ENCODE measurements around the gene EFCAB14. TPM values are rescaled to one million over a fixed set of nuclear protein-coding genes. Genes with fewer than 3 reads are reported as not detected.

EFCAB14 gene
- total and polyA plus RNA-seq, 10 of the 15 experiments (the other 5 are each of a cell fraction or from before 2014, with no cell fraction given), result 7.8 to 66.0 (median 41.6) TPM

- ChIA-PET POLR2A (interaction anchor here (0.9 to 2.3 kb wide), 2 partner anchors 19 to 20 kb away, joined by 3 to 5 read pairs; no protein-coding TSS in a partner anchor), SMC1A (ENCODE audit: uncharacterized antibody, unreplicated experiment) (interaction anchor here (1.5 to 2.3 kb wide), 3 partner anchors 11 to 80 kb away, joined by 4 to 8 read pairs (median 5); partner anchors contain the start of gene MOB3C), RAD21 (ENCODE audit: unreplicated experiment) (no interaction called here), CTCF (interaction anchor here (1.6 kb wide), 1 partner anchor 13 kb away, joined by 3 read pairs; no protein-coding TSS in a partner anchor)
- Histone ChIP-seq H3K36me3 (ENCODE audit: control insufficient read depth in 2 of 2, insufficient read depth in 2 of 2, low read length in 1 of 2) (peaks cover 11 to 24% of the 10 kb centered on the region in 2 experiments), H2AFZ (ENCODE audit: control insufficient read depth, low read depth, low read length) (no peak overlapping the region), H4K20me1 (ENCODE audit: control insufficient read depth, insufficient read depth) (no peaks in the 10 kb centered on the region), H3K4me2 (ENCODE audit: control insufficient read depth, insufficient read depth) (no peak overlapping the region), H3K27ac (ENCODE audit: control insufficient read depth, insufficient read depth) (no peak overlapping the region), H3K9me3 (replicated peaks; ENCODE audit: control insufficient read depth, insufficient read depth, low read length) (no peaks in the 10 kb centered on the region), H3K4me3 (no peak overlapping the region), H3K27me3 (replicated peaks in 1 of 2; ENCODE audit: control insufficient read depth in 2 of 2, insufficient read depth in 2 of 2, low read length in 1 of 2) (no peaks in the 10 kb centered on the region), H3K79me2 (ENCODE audit: control insufficient read depth, insufficient read depth, low read length) (no peaks in the 10 kb centered on the region), H3K4me1 (ENCODE audit: control insufficient read depth, insufficient read depth, low read length) (no peaks in the 10 kb centered on the region), H3K9ac (ENCODE audit: control insufficient read depth, insufficient read depth, low read length) (no peak overlapping the region)
- intact Hi-C loops (cut with micrococcal nuclease; ENCODE audit: unreplicated experiment) (no loop called here), in situ Hi-C loops (cut with MboI) (no loop called here)
- no TSS peak for BruUV-seq (replicated peaks)
- DNase-seq (ENCODE audit: low read depth, low spot score) (no peak), FAIRE-seq (no peak), ATAC-seq (no peak)
- WGBS (ENCODE audit: insufficient coverage, insufficient replicate concordance, low lambda C conversion rate, missing lambda C conversion rate), result 95% methylated on average over 2 of the region's 2 CpGs
- TF ChIP-seq HDGF (IDR thresholded peaks at IDR 0.05) (no peak), SMC3 (IDR thresholded peaks at IDR 0.05; ENCODE audit: borderline replicate concordance, low read length) (no peak), PAX8 (IDR thresholded peaks at IDR 0.05) (no peak), BCL3 (IDR thresholded peaks at IDR 0.05; ENCODE audit: borderline replicate concordance, insufficient read depth, low read depth, low read length, poor library complexity, severe bottlenecking) (no peak), BCLAF1 (IDR thresholded peaks at IDR 0.05) (no peak), BACH1 (IDR thresholded peaks at IDR 0.05; ENCODE audit: borderline replicate concordance) (no peak), CHD4 (IDR thresholded peaks at IDR 0.05) (no peak), NR2C2 (IDR thresholded peaks at IDR 0.05; ENCODE audit: borderline replicate concordance, control insufficient read depth, insufficient read length, low read depth) (no peak), MEF2A (IDR thresholded peaks at IDR 0.05; ENCODE audit: insufficient read depth, low read depth, low read length) (no peak)
- TF ChIP-seq, protein P1, sequence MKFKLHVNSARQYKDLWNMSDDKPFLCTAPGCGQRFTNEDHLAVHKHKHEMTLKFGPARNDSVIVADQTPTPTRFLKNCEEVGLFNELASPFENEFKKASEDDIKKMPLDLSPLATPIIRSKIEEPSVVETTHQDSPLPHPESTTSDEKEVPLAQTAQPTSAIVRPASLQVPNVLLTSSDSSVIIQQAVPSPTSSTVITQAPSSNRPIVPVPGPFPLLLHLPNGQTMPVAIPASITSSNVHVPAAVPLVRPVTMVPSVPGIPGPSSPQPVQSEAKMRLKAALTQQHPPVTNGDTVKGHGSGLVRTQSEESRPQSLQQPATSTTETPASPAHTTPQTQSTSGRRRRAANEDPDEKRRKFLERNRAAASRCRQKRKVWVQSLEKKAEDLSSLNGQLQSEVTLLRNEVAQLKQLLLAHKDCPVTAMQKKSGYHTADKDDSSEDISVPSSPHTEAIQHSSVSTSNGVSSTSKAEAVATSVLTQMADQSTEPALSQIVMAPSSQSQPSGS (IDR thresholded peaks at IDR 0.05; ENCODE audit: low read length), result no peak
- TF ChIP-seq, protein P2, sequence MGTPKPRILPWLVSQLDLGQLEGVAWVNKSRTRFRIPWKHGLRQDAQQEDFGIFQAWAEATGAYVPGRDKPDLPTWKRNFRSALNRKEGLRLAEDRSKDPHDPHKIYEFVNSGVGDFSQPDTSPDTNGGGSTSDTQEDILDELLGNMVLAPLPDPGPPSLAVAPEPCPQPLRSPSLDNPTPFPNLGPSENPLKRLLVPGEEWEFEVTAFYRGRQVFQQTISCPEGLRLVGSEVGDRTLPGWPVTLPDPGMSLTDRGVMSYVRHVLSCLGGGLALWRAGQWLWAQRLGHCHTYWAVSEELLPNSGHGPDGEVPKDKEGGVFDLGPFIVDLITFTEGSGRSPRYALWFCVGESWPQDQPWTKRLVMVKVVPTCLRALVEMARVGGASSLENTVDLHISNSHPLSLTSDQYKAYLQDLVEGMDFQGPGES (IDR thresholded peaks at IDR 0.05), result no peak
- TF ChIP-seq, protein P3, sequence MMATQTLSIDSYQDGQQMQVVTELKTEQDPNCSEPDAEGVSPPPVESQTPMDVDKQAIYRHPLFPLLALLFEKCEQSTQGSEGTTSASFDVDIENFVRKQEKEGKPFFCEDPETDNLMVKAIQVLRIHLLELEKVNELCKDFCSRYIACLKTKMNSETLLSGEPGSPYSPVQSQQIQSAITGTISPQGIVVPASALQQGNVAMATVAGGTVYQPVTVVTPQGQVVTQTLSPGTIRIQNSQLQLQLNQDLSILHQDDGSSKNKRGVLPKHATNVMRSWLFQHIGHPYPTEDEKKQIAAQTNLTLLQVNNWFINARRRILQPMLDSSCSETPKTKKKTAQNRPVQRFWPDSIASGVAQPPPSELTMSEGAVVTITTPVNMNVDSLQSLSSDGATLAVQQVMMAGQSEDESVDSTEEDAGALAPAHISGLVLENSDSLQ (IDR thresholded peaks at IDR 0.05), result no peak
- TF ChIP-seq, protein P4, sequence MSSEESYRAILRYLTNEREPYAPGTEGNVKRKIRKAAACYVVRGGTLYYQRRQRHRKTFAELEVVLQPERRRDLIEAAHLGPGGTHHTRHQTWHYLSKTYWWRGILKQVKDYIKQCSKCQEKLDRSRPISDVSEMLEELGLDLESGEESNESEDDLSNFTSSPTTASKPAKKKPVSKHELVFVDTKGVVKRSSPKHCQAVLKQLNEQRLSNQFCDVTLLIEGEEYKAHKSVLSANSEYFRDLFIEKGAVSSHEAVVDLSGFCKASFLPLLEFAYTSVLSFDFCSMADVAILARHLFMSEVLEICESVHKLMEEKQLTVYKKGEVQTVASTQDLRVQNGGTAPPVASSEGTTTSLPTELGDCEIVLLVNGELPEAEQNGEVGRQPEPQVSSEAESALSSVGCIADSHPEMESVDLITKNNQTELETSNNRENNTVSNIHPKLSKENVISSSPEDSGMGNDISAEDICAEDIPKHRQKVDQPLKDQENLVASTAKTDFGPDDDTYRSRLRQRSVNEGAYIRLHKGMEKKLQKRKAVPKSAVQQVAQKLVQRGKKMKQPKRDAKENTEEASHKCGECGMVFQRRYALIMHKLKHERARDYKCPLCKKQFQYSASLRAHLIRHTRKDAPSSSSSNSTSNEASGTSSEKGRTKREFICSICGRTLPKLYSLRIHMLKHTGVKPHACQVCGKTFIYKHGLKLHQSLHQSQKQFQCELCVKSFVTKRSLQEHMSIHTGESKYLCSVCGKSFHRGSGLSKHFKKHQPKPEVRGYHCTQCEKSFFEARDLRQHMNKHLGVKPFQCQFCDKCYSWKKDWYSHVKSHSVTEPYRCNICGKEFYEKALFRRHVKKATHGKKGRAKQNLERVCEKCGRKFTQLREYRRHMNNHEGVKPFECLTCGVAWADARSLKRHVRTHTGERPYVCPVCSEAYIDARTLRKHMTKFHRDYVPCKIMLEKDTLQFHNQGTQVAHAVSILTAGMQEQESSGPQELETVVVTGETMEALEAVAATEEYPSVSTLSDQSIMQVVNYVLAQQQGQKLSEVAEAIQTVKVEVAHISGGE (CRISPR knock-in tag; IDR thresholded peaks at IDR 0.05), result no peak
These were observed 21.9 kb downstream of the EFCAB14 start for GRCh38 chr1:46697053-46697452.
